Fibroblast of pulmonary artery (primary cell): ENCODE data around the gene KIF19.

Source experiments
- DNase-seq: peaks from one replicate; pipeline ENCODE4 v3.0.0-alpha.2; 2010; ENCODE audit warnings: low read depth
- H3K4me3 ChIP-seq: replicated peaks from 2 replicates; pipeline ENCODE4 v1.5.1; 2011; ENCODE audit warnings: low read depth, mild to moderate bottlenecking, control low read depth, low read length, moderate library complexity
- CTCF ChIP-seq: IDR thresholded peaks from 2 replicates; pipeline ENCODE4 v1.5.1; 2011; ENCODE audit warnings: mild to moderate bottlenecking, control low read depth, low read length, inconsistent platforms; ENCODE audit errors: missing control alignments

Gene KIF19

GRCh38 chr17:74304184-74304583 lies 21.8 kb upstream of the KIF19 start:
- H3K4me3 ChIP-seq: no peak overlapping the region
- no peak for DNase-seq
- no peak for TF ChIP-seq CTCF

GRCh38 chr17:74305865-74306654 lies 20.0 kb upstream of the KIF19 start:
- H3K4me3 ChIP-seq: no peak overlapping the region
- DNase-seq: no peak
- TF ChIP-seq CTCF: peak; percentile 1

- no peak for TF ChIP-seq CTCF
- no peak overlapping the region for H3K4me3 ChIP-seq
- peak; percentile 43 for DNase-seq
These were observed 17.8 kb upstream of the KIF19 start for GRCh38 chr17:74307984-74308773.

GRCh38 chr17:74309902-74310301 lies 16.1 kb upstream of the KIF19 start:
- TF ChIP-seq CTCF: no peak
- no peak for DNase-seq
- no peak overlapping the region for H3K4me3 ChIP-seq

DNA sequence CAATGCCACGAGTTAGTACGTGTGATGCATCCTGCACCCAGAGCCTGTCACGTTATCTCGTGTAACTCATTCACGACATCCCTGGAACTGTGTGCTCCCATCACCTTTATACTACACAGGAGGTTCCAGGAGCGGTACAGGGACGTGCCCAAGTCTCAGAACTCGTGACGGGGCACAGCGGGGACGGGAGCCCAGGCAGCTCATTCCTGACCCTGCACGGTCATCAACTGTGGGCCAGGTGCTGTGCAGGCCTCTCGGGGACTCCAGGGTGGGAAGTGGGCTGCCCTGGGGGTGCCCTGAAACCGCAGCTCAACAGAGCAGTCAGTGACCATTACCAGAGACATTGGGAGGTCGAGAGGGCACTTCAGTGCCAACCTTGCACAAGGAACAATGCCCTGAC lies 11.1 kb upstream of the KIF19 start:
- no peak for DNase-seq
- no peak overlapping the region for H3K4me3 ChIP-seq
- no peak for TF ChIP-seq CTCF

DNA sequence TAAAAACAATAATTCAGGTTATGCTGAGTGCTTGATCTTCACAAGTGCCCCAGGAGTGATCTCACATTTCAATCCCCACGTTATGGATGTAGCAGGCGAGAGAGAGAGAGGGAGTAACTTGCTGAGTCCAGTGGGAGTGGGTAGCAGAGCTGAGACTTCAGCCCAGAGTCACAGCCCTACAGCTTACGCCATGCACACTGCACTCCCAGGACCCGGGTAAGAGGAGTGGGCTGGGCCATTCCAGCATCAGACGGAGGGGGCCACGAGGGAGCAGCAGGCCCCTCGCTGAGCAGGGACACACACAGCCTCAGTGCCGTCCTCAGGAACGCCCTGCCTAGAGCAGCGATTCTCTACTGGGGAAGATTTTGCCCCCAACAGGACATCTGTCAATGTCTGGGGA lies 9.8 kb upstream of the KIF19 start:
- DNase-seq: no peak
- TF ChIP-seq CTCF: no peak
- no peak overlapping the region for H3K4me3 ChIP-seq

DNA sequence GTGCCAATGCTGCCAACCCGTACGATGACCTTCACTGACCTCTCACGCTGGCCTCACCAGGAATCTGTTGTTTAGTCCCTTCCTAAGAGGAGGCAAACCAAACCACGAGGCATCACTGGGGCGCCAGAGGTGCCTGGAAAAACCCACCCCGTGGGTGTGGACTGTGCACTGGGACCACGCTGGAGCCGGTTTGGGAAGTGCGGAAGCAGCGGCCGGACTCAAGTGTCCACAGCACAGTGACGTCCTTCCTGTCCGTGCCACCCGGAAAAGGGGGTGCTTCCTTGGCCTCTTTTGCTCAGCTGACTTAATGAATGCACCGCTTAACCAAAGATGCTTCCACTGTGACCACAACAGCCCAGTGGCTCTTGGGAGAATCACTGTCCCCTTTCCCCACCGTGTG lies 9.0 kb upstream of the KIF19 start:
- H3K4me3 ChIP-seq: no peak overlapping the region
- DNase-seq: no peak
- TF ChIP-seq CTCF: no peak
